DOHH2 (cell line): Measurements from ENCODE around the gene CIB4.
A peak's percentile ranks its signal among the peaks of the same experiment; 100 is the strongest.

Experiments used
- CTCF ChIP-seq: fragments of 200-600 bp; sonication (generic); IDR thresholded peaks from one replicate; pipeline ENCODE4 v1.5.1; 2014; ENCODE audit warnings: antibody characterized with exemption, mild to moderate bottlenecking, low read depth, low read length; ENCODE audit not compliant: poor library complexity, severe bottlenecking
- EZH2phosphoT487 ChIP-seq: fragments of 200-600 bp; sonication (generic); IDR thresholded peaks from 2 replicates; pipeline ENCODE4 v1.6.1; 2017; ENCODE audit warnings: borderline replicate concordance, mild to moderate bottlenecking, antibody characterized with exemption, low read length, moderate library complexity, mixed read lengths

- TF ChIP-seq CTCF: peak; percentile 24
- no peak for TF ChIP-seq EZH2phosphoT487
Observed at GRCh38 chr2:26555246-26556133, 85.7 kb downstream of the CIB4 start.
